ENCODE data around the gene NCOR2. TPM values are rescaled to one million over a fixed set of nuclear protein-coding genes. Genes with fewer than 3 reads are reported as not detected.
A peak's percentile ranks its signal among the peaks of the same experiment; 100 is the strongest.

The NCOR2 gene
- total and polyA plus RNA-seq, 2 donors (not counting 3 experiments of a cell fraction or from before 2014, with no cell fraction given), result 26.5 to 241 TPM

GRCh38 chr12:124518051-124518932 is 49.1 kb downstream of the NCOR2 start:
- DNase-seq (ENCODE audit: low read depth, low spot score), result peak; percentile 99
- ChIA-PET POLR2A (interaction anchor here (0.6 to 1.0 kb wide), 3 partner anchors 20 to 398 kb away, joined by 3 to 6 read pairs (median 3); no protein-coding TSS in a partner anchor), CTCF (interaction anchor here (0.8 to 3.2 kb wide), 21 partner anchors 9 to 253 kb away, joined by 3 to 14 read pairs (median 4); partner anchors contain the start of gene NCOR2)
- Histone ChIP-seq H3K36me3 (ENCODE audit: control insufficient read depth in 2 of 2, extremely low read depth in 1 of 2, insufficient read depth in 2 of 2, low read length in 2 of 2) (no peaks in the 10 kb centered on the region), H3K4me3 (replicated peaks in 1 of 3; ENCODE audit: insufficient read depth in 1 of 3, low read depth in 1 of 3, low read length in 3 of 3) (peak overlapping the region in 1 of 3 experiments; percentile 19), H3K4me2 (ENCODE audit: insufficient read depth, low read length) (peak overlapping the region; percentile 46), H3K27ac (ENCODE audit: insufficient read depth, low read depth, low read length) (peak overlapping the region; percentile 91), H3K27me3 (ENCODE audit: control insufficient read depth in 2 of 2, insufficient read depth in 2 of 2, low read length in 2 of 2) (no peaks in the 10 kb centered on the region), H3K9me3 (replicated peaks; ENCODE audit: control insufficient read depth, insufficient read depth, low read length) (no peaks in the 10 kb centered on the region), H3K79me2 (ENCODE audit: control insufficient read depth, insufficient read depth, low read length) (peaks cover 48% of the 10 kb centered on the region), H4K20me1 (replicated peaks; ENCODE audit: control insufficient read depth, extremely low read depth, insufficient read depth, low read length) (no peaks in the 10 kb centered on the region), H2AFZ (ENCODE audit: low read depth, low read length) (no peak overlapping the region), H3K9me1 (replicated peaks; ENCODE audit: control insufficient read depth, extremely low read depth, insufficient read depth, low read length) (no peaks in the 10 kb centered on the region), H3K4me1 (ENCODE audit: control insufficient read depth, extremely low read depth, insufficient read depth, low read length) (peaks cover 64% of the 10 kb centered on the region), H3K9ac (replicated peaks; ENCODE audit: extremely low read depth, insufficient read depth, low read length) (peak overlapping the region; percentile 77)
- no peak for FAIRE-seq
- intact Hi-C loops (cut with micrococcal nuclease), result loop anchor here (1.0 to 2.0 kb wide), 5 partner anchors 65 to 223 kb away; no protein-coding TSS in a partner anchor
- dilution Hi-C loops (cut with MboI; ENCODE audit: extremely low pct_ligation_motif_present, low sequenced_read_pairs), result no loop called here
- no TSS peak for BruUV-seq (replicated peaks)
- TF ChIP-seq EZH2 (IDR thresholded peaks at IDR 0.05; ENCODE audit: borderline replicate concordance, low read depth, low read length, severe bottlenecking) (no peak), FOS (IDR thresholded peaks at IDR 0.05; ENCODE audit: borderline replicate concordance, insufficient read depth, low read length) (no peak), MYC (IDR thresholded peaks at IDR 0.05; ENCODE audit: low read depth, low read length) (no peak), POLR2A (IDR thresholded peaks at IDR 0.05; ENCODE audit: low read depth, low read length) (no peak), MAX (IDR thresholded peaks at IDR 0.05; ENCODE audit: insufficient read depth, insufficient read length) (no peak), POLR2AphosphoS5 (IDR thresholded peaks at IDR 0.05; ENCODE audit: insufficient read depth, low read depth, low read length) (no peak), JUN (IDR thresholded peaks at IDR 0.05; ENCODE audit: borderline replicate concordance, insufficient read depth, insufficient read length, low read depth) (no peak), GATA2 (IDR thresholded peaks at IDR 0.05; ENCODE audit: insufficient read depth, insufficient read length, low read depth, low read length) (no peak), CTCF (IDR thresholded peaks at IDR 0.05; ENCODE audit: extremely low read depth in 1 of 2, insufficient read depth in 1 of 2, low read depth in 1 of 2, low read length in 2 of 2) (no peak)
